OCI-LY1 (cell line): Measurements from ENCODE around the gene SMDT1.

ENCODE experiments used
- EZH2 ChIP-seq: fragments of 200-600 bp; sonication (generic), shearing (Covaris generic); IDR thresholded peaks from 2 replicates; pipeline ENCODE4 v1.8.0; 2017; ENCODE audit warnings: borderline replicate concordance, mixed run types, mild to moderate bottlenecking, antibody characterized with exemption, low read length, moderate library complexity, mixed read lengths
- TF ChIP-seq, protein P1 (sequence below): fragments of 200-600 bp; sonication (generic), shearing (Covaris generic); IDR thresholded peaks from 2 replicates; pipeline ENCODE4 v1.5.1; 2017; ENCODE audit warnings: mild to moderate bottlenecking, antibody characterized with exemption, low read length, moderate library complexity, mixed read lengths

DNA sequence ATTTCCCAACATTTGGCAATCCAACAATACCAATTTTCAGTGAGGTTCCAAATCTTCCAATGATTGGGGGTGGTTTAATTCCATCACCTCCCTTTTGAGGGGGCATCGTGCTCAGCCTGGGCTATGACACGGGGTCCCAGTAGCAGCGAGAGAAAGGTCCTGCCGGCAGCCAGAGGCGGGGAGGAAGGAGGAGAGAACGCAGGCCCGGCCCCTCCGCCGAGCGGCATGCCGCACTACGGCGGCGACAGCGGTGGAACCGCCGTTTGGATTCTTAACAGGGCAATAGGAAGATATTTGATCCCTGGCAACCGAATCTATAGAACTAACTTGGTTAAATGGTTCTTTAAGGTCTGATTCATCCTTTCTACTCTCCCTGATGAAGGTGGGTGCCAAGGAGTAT is 29.3 kb downstream of the SMDT1 start:
- TF ChIP-seq, protein P1, sequence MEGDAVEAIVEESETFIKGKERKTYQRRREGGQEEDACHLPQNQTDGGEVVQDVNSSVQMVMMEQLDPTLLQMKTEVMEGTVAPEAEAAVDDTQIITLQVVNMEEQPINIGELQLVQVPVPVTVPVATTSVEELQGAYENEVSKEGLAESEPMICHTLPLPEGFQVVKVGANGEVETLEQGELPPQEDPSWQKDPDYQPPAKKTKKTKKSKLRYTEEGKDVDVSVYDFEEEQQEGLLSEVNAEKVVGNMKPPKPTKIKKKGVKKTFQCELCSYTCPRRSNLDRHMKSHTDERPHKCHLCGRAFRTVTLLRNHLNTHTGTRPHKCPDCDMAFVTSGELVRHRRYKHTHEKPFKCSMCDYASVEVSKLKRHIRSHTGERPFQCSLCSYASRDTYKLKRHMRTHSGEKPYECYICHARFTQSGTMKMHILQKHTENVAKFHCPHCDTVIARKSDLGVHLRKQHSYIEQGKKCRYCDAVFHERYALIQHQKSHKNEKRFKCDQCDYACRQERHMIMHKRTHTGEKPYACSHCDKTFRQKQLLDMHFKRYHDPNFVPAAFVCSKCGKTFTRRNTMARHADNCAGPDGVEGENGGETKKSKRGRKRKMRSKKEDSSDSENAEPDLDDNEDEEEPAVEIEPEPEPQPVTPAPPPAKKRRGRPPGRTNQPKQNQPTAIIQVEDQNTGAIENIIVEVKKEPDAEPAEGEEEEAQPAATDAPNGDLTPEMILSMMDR = no peak
- no peak for TF ChIP-seq EZH2
